Neural cell (in vitro differentiated cells): ENCODE data around the gene FZD8. TPM values are rescaled to one million over a fixed set of nuclear protein-coding genes. Genes with fewer than 3 reads are reported as not detected.

Experiments
- H2AFZ ChIP-seq: fragments of 200-600, 300-800 bp; sonication (generic), shearing (Covaris generic); 2 replicates; pipeline ENCODE4 v1.6.0; 2014; ENCODE audit warnings: low read depth, mild to moderate bottlenecking, antibody characterized with exemption, low read length, moderate library complexity
- H3F3A ChIP-seq: fragments of 200-600 bp; shearing (Covaris generic); 2 replicates; pipeline ENCODE4 v1.6.1; 2016; ENCODE audit warnings: mild to moderate bottlenecking, moderate library complexity, mixed read lengths, antibody characterized with exemption, low read length; ENCODE audit not compliant: insufficient read depth, poor library complexity, severe bottlenecking
- H3K27ac ChIP-seq: fragments of 200-600, 300-800 bp; sonication (generic), shearing (Covaris generic); 2 replicates; pipeline ENCODE4 v1.5.1; 2014; ENCODE audit warnings: mild to moderate bottlenecking, low read length, moderate library complexity
- H3K27me3 ChIP-seq: fragments of 300-800, 200-600 bp; sonication (generic), shearing (Covaris generic); 2 replicates; pipeline ENCODE4 v1.6.0; 2014; ENCODE audit warnings: mild to moderate bottlenecking, low read depth, low read length, moderate library complexity; ENCODE audit not compliant: insufficient read depth
- H3K36me3 ChIP-seq: fragments of 300-800, 200-600 bp; sonication (generic), shearing (Covaris generic); 2 replicates; pipeline ENCODE4 v1.5.1; 2014; ENCODE audit warnings: mild to moderate bottlenecking, antibody characterized with exemption, low read length, moderate library complexity; ENCODE audit not compliant: insufficient read depth
- H3K4me2 ChIP-seq: fragments of 300-800, 200-600 bp; sonication (generic), shearing (Covaris generic); 2 replicates; pipeline ENCODE4 v1.6.0; 2014; ENCODE audit warnings: mild to moderate bottlenecking, low read length
- H3K4me3 ChIP-seq: fragments of 300-800, 200-600 bp; sonication (generic), shearing (Covaris generic); 2 replicates; pipeline ENCODE4 v1.5.1; 2014; ENCODE audit warnings: mild to moderate bottlenecking, low read length, moderate library complexity
- H3K79me2 ChIP-seq: fragments of 200-600 bp; shearing (Covaris generic); replicated peaks from 2 replicates; pipeline ENCODE4 v1.6.0; 2014; ENCODE audit warnings: mild to moderate bottlenecking, low read length, moderate library complexity; ENCODE audit not compliant: insufficient read depth
- H3K9ac ChIP-seq: fragments of 300-800, 200-600 bp; sonication (generic), shearing (Covaris generic); 2 replicates; pipeline ENCODE4 v1.6.1; 2016; ENCODE audit warnings: mild to moderate bottlenecking, low read length, mixed read lengths
- H3K9me2 ChIP-seq: fragments of 200-600 bp; shearing (Covaris generic); 2 replicates; pipeline ENCODE4 v1.6.1; 2016; ENCODE audit warnings: mild to moderate bottlenecking, low read length, mixed read lengths; ENCODE audit not compliant: insufficient read depth
- H3K9me3 ChIP-seq: fragments of 200-600, 300-800 bp; sonication (generic), shearing (Covaris generic); 2 replicates; pipeline ENCODE4 v1.6.1; 2016; ENCODE audit warnings: mild to moderate bottlenecking, mixed run types, low read length, moderate library complexity, mixed read lengths
- H4K20me1 ChIP-seq: fragments of 200-600 bp; shearing (Covaris generic); 2 replicates; pipeline ENCODE4 v1.6.1; 2016; ENCODE audit warnings: mild to moderate bottlenecking, mixed run types; ENCODE audit not compliant: insufficient read depth
- CTCF ChIP-seq: fragments of 450-650 bp; IDR thresholded peaks from 2 replicates; pipeline ENCODE4 v1.5.1; 2014; ENCODE audit warnings: antibody characterized with exemption, mild to moderate bottlenecking, moderate library complexity; ENCODE audit not compliant: poor library complexity, severe bottlenecking
- EP300 ChIP-seq: fragments of 450-650 bp; conservative IDR thresholded peaks from 2 replicates; pipeline ENCODE4 v1.6.1; 2014; ENCODE audit warnings: antibody characterized with exemption, mild to moderate bottlenecking, moderate library complexity; ENCODE audit not compliant: poor library complexity, severe bottlenecking
- EZH2 ChIP-seq: fragments of 200-600, 300-800 bp; shearing (Covaris generic), sonication (generic); IDR thresholded peaks from 2 replicates; pipeline ENCODE4 v1.6.1; 2014; ENCODE audit warnings: antibody characterized with exemption, low read length, borderline replicate concordance, mild to moderate bottlenecking; ENCODE audit not compliant: insufficient read depth, poor library complexity, severe bottlenecking
- MXI1 ChIP-seq: fragments of 450-650 bp; conservative IDR thresholded peaks from 2 replicates; pipeline ENCODE4 v1.6.1; 2014; ENCODE audit warnings: antibody characterized with exemption, mild to moderate bottlenecking; ENCODE audit not compliant: poor library complexity, severe bottlenecking
- POLR2AphosphoS5 ChIP-seq: IDR thresholded peaks from 2 replicates; pipeline ENCODE4 v1.6.1; 2012
- RAD21 ChIP-seq: fragments of 450-650 bp; conservative IDR thresholded peaks from 2 replicates; pipeline ENCODE4 v1.6.1; 2014; ENCODE audit warnings: antibody characterized with exemption, mild to moderate bottlenecking, moderate library complexity
- SMC3 ChIP-seq: fragments of 450-650 bp; conservative IDR thresholded peaks from 2 replicates; pipeline ENCODE4 v1.6.1; 2014; ENCODE audit warnings: antibody characterized with exemption, mild to moderate bottlenecking, moderate library complexity; ENCODE audit not compliant: poor library complexity
- TAF1 ChIP-seq: IDR thresholded peaks from 2 replicates; pipeline ENCODE4 v1.6.1; 2012; ENCODE audit warnings: low read depth
- polyA plus RNA-seq: library from polyadenylated mRNA; depleted of rRNA; stranded (reverse); fragments of >200 nt; gene quantifications from 2 replicates; pipeline ENCODE4 v1.2.3, GENCODE V29; 2014
- TF ChIP-seq, protein P1 (sequence below): IDR thresholded peaks from 2 replicates; pipeline ENCODE4 v1.6.1; 2012; ENCODE audit warnings: borderline replicate concordance

FZD8 gene
- polyA plus RNA-seq, 1 donor from 2014 or later = 1.6 TPM

DNA sequence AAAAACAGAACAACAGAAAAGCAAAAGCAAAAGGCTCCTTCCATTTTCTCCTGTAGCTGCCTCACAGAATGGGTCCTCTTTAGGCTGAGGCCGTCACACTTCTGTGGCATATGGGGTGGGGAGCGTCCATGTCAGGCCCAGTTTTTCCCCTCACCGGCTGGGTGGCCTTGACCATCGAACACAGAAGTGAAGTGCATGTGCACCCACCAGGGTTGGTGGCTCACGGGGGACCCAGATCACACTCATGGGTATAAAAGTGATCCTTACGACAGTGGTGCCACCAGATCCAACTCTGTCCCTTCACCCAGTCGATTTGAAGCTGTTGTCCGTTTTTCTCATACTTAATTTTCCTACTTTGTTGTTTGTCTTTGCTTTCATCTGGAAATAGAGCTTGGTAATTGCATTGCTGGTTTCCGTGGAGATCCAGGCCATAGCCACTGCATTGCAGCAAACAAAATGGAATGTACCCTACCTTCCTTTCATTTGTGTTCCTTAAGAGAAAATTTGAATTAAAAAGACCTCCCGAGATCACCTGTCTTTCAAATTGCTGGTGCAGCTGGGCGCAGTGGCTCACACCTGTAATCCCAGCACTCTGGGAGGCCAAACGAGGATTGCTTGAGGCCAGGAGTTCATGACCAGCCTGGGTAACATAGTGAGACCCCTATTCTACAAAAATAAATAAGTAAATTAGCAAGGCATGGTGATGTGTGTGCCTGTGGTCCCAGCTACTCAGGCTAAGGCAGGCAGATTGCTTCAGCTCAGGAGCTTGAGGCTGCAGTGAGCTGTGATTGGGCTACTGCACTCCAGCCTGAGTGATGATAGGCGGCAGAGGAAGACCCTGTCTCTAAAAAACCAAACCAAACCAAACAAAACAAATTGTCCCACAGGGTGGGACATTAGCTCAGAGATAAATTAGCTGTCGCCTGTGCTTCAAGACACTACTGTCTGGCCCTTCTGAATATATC, 47.7 kb downstream of the FZD8 start:
- Histone ChIP-seq H3K79me2 (no peaks in the 10 kb centered on the region), H3K27ac (no peak overlapping the region), H4K20me1 (no peaks in the 10 kb centered on the region), H3K27me3 (no peaks in the 10 kb centered on the region), H3K9me2 (no peaks in the 10 kb centered on the region), H3K4me3 (no peak overlapping the region), H2AFZ (no peak overlapping the region), H3K36me3 (no peaks in the 10 kb centered on the region), H3F3A (no peaks in the 10 kb centered on the region), H3K9me3 (peaks cover 3% of the 10 kb centered on the region), H3K9ac (no peak overlapping the region), H3K4me2 (no peak overlapping the region)
- TF ChIP-seq EZH2 = no peak
- no peak for TF ChIP-seq POLR2AphosphoS5
- no peak for TF ChIP-seq RAD21
- no peak for TF ChIP-seq CTCF
- TF ChIP-seq, protein P1, sequence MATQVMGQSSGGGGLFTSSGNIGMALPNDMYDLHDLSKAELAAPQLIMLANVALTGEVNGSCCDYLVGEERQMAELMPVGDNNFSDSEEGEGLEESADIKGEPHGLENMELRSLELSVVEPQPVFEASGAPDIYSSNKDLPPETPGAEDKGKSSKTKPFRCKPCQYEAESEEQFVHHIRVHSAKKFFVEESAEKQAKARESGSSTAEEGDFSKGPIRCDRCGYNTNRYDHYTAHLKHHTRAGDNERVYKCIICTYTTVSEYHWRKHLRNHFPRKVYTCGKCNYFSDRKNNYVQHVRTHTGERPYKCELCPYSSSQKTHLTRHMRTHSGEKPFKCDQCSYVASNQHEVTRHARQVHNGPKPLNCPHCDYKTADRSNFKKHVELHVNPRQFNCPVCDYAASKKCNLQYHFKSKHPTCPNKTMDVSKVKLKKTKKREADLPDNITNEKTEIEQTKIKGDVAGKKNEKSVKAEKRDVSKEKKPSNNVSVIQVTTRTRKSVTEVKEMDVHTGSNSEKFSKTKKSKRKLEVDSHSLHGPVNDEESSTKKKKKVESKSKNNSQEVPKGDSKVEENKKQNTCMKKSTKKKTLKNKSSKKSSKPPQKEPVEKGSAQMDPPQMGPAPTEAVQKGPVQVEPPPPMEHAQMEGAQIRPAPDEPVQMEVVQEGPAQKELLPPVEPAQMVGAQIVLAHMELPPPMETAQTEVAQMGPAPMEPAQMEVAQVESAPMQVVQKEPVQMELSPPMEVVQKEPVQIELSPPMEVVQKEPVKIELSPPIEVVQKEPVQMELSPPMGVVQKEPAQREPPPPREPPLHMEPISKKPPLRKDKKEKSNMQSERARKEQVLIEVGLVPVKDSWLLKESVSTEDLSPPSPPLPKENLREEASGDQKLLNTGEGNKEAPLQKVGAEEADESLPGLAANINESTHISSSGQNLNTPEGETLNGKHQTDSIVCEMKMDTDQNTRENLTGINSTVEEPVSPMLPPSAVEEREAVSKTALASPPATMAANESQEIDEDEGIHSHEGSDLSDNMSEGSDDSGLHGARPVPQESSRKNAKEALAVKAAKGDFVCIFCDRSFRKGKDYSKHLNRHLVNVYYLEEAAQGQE = no peak
- TF ChIP-seq TAF1 = no peak
- no peak for TF ChIP-seq MXI1
- TF ChIP-seq SMC3 = no peak
- TF ChIP-seq EP300 = no peak

DNA sequence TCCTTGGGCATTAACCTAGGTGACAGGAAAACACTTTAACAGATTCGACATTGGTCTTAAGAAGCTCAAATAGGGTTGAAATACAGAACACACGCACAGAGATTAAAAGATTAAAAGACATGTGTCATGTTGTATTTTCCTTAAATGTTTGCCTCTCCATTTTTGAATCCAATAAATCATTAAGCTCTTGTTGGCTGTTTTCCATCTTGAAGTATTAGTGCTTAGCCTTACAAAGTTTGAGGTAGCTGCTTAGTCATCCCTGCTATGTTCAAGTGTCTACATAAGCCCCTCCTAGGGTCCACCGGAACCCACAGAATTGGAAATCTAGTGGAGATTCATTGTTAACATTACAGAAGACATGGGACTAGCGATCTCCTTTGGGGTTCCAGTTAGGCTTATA, 49.7 kb downstream of the FZD8 start:
- Histone ChIP-seq H3K9ac (no peak overlapping the region), H3K4me2 (no peak overlapping the region), H3K9me3 (peaks cover 3% of the 10 kb centered on the region), H3K27ac (no peak overlapping the region), H2AFZ (no peak overlapping the region), H3K9me2 (no peaks in the 10 kb centered on the region), H3K27me3 (no peaks in the 10 kb centered on the region), H3F3A (no peaks in the 10 kb centered on the region), H3K79me2 (no peaks in the 10 kb centered on the region), H3K36me3 (no peaks in the 10 kb centered on the region), H4K20me1 (no peaks in the 10 kb centered on the region), H3K4me3 (no peak overlapping the region)
- TF ChIP-seq, protein P1 = no peak
- TF ChIP-seq MXI1 (no peak), TAF1 (no peak), EP300 (no peak), SMC3 (no peak), CTCF (no peak), EZH2 (no peak), RAD21 (no peak), POLR2AphosphoS5 (no peak)
